ENCODE results near the gene THRB. TPM values are rescaled to one million over a fixed set of nuclear protein-coding genes. Genes with fewer than 3 reads are reported as not detected.

THRB gene
- total RNA-seq, 4 donors from 2014 or later: 19.8 to 25.8 (median 23.4) TPM

- TF ChIP-seq CTCF (IDR thresholded peaks at IDR 0.05): no peak
- no peak for TF ChIP-seq POLR2A (IDR thresholded peaks at IDR 0.05)
- WGBS, 2 donors: 31 to 33% methylated on average over 1 of the region's 1 CpG
- no peak for DNase-seq (ENCODE audit: low spot score in 2 of 2)
- no peak overlapping the region for H3K4me3 ChIP-seq (ENCODE audit: low read depth, poor library complexity, severe bottlenecking)
- intact Hi-C loops (cut with DNase I; ENCODE audit: low total_unique reads): no loop called here
Measured at GRCh38 chr3:24154781-24155180, 339.9 kb downstream of the THRB start.

GRCh38 chr3:24154013-24154695 lies 340.5 kb downstream of the THRB start:
- no peak overlapping the region for H3K4me3 ChIP-seq (ENCODE audit: low read depth, poor library complexity, severe bottlenecking)
- DNase-seq (ENCODE audit: low spot score in 2 of 2): no peak
- no peak for TF ChIP-seq POLR2A (IDR thresholded peaks at IDR 0.05)
- TF ChIP-seq CTCF (IDR thresholded peaks at IDR 0.05): no peak
- WGBS, 2 donors: 87 to 88% methylated on average over 2 of the region's 2 CpGs
- intact Hi-C loops (cut with DNase I; ENCODE audit: low total_unique reads): no loop called here

GRCh38 chr3:24151594-24151993 lies 343.1 kb downstream of the THRB start:
- TF ChIP-seq CTCF (IDR thresholded peaks at IDR 0.05) (no peak), POLR2A (IDR thresholded peaks at IDR 0.05) (no peak)
- no peak overlapping the region for H3K4me3 ChIP-seq (ENCODE audit: low read depth, poor library complexity, severe bottlenecking)
- 79 to 86% methylated on average over 3 of the region's 3 CpGs for WGBS, 2 donors
- no peak for DNase-seq (ENCODE audit: low spot score in 2 of 2)
- intact Hi-C loops (cut with DNase I; ENCODE audit: low total_unique reads): no loop called here

GRCh38 chr3:24149032-24149431 lies 345.6 kb downstream of the THRB start:
- TF ChIP-seq POLR2A (IDR thresholded peaks at IDR 0.05) (no peak), CTCF (IDR thresholded peaks at IDR 0.05) (no peak)
- intact Hi-C loops (cut with DNase I; ENCODE audit: low total_unique reads): no loop called here
- WGBS, 2 donors: 83 to 90% methylated on average over 2 of the region's 2 CpGs
- no peak for DNase-seq (ENCODE audit: low spot score in 2 of 2)
- no peak overlapping the region for H3K4me3 ChIP-seq (ENCODE audit: low read depth, poor library complexity, severe bottlenecking)

GRCh38 chr3:24145981-24146822 lies 348.4 kb downstream of the THRB start:
- no peak for DNase-seq (ENCODE audit: low spot score in 2 of 2)
- no peak overlapping the region for H3K4me3 ChIP-seq (ENCODE audit: low read depth, poor library complexity, severe bottlenecking)
- 45 to 52% methylated on average over 11 of the region's 11 CpGs for WGBS, 2 donors
- TF ChIP-seq POLR2A (IDR thresholded peaks at IDR 0.05) (no peak), CTCF (IDR thresholded peaks at IDR 0.05) (no peak)
- intact Hi-C loops (cut with DNase I; ENCODE audit: low total_unique reads): no loop called here
